ENCODE data around the gene IFT172.

Gene IFT172

GRCh38 chr2:27412419-27413152 is 77.0 kb downstream of the IFT172 start:
- no peak for DNase-seq (ENCODE audit: low spot score)
- TF ChIP-seq CTCF (IDR thresholded peaks at IDR 0.05), result no peak
- Histone ChIP-seq H3K4me3 (no peak overlapping the region), H3K27ac (no peak overlapping the region)

GRCh38 chr2:27409321-27410073 is 80.0 kb downstream of the IFT172 start, which contains the start of gene PPM1G:
TSS of gene PPM1G (minus strand) at chr2:27409591. CDS start at chr2:27409422, 169 bp downstream.
- no peak for TF ChIP-seq CTCF (IDR thresholded peaks at IDR 0.05)
- peak within 1 kb of the TSS; percentile 90 for H3K4me3 ChIP-seq

GRCh38 chr2:27408601-27409320 is 80.8 kb downstream of the IFT172 start:
- Histone ChIP-seq H3K27ac (peak overlapping the region; percentile 30 to 86), H3K4me3 (peak overlapping the region; percentile 90)
- TF ChIP-seq CTCF (IDR thresholded peaks at IDR 0.05), result no peak
- no peak for DNase-seq (ENCODE audit: low spot score)

More at GRCh38 chr2:27409321-27410073, 80.0 kb downstream of the IFT172 start, which contains the start of gene PPM1G:
- peak within 1 kb of the TSS; percentile 60 to 86 for H3K27ac ChIP-seq
- DNase-seq (ENCODE audit: low spot score), result peak; percentile 95

GRCh38 chr2:27407798-27408491 is 81.6 kb downstream of the IFT172 start:
- Histone ChIP-seq H3K4me3 (peak overlapping the region; percentile 90), H3K27ac (no peak overlapping the region)
- no peak for DNase-seq (ENCODE audit: low spot score)

GRCh38 chr2:27400348-27401135 is 89.0 kb downstream of the IFT172 start:
- Histone ChIP-seq H3K4me3 (no peak overlapping the region), H3K27ac (no peak overlapping the region)

More at GRCh38 chr2:27407798-27408491, 81.6 kb downstream of the IFT172 start:
- TF ChIP-seq CTCF (IDR thresholded peaks at IDR 0.05), result peak; percentile 18

More at GRCh38 chr2:27400348-27401135, 89.0 kb downstream of the IFT172 start:
- DNase-seq (ENCODE audit: low spot score), result no peak
- no peak for TF ChIP-seq CTCF (IDR thresholded peaks at IDR 0.05)
